Activated CD4-positive, alpha-beta memory T cell treated with anti-CD3 and anti-CD28 coated beads for 36 hours (primary cell): Measurements from ENCODE around the gene KCNQ4. TPM values are rescaled to one million over a fixed set of nuclear protein-coding genes. Genes with fewer than 3 reads are reported as not detected.
A peak's percentile ranks its signal among the peaks of the same experiment; 100 is the strongest.

Source experiments
- CTCF ChIA-PET: fragments of 350-600 bp; sonication (Branson Sonifier 250); formaldehyde crosslinking; loops from one replicate; lab custom pipeline; 2021; ENCODE audit warnings: antibody characterized with exemption, inconsistent platforms; lab: Charles Lee
- POLR2A ChIA-PET: fragments of 350-600 bp; sonication (Branson Sonifier 250); formaldehyde crosslinking; loops from one replicate; lab custom pipeline; 2021; ENCODE audit warnings: antibody characterized with exemption; lab: Charles Lee
- DNase-seq: peaks from one replicate; pipeline ENCODE4 v3.0.0-alpha.2; 2020
- H3K27ac Mint-ChIP-seq: one replicate; pipeline ENCODE4 v1.8.0; 2021; ENCODE audit warnings: mixed read lengths
- H3K27me3 Mint-ChIP-seq: one replicate; pipeline ENCODE4 v1.8.0; 2021; ENCODE audit warnings: mixed read lengths
- H3K36me3 Mint-ChIP-seq: one replicate; pipeline ENCODE4 v1.8.0; 2021; ENCODE audit warnings: mixed read lengths
- H3K4me1 Mint-ChIP-seq: one replicate; pipeline ENCODE4 v1.8.0; 2021; ENCODE audit warnings: low read depth, mixed read lengths
- H3K4me3 Mint-ChIP-seq: one replicate; pipeline ENCODE4 v1.8.0; 2021; ENCODE audit warnings: mild to moderate bottlenecking, mixed read lengths
- H3K9me3 Mint-ChIP-seq: one replicate; pipeline ENCODE4 v1.8.0; 2021; ENCODE audit warnings: mixed read lengths
- intact Hi-C: fragments of 100-400 bp; cut with micrococcal nuclease; formaldehyde crosslinking; loops from one replicate; pipeline ENCODE4 v1.15.1; 2023
- total RNA-seq, 2 experiments: library from RNA; stranded (reverse); gene quantifications; one replicate each; pipeline ENCODE4 v1.2.3, GENCODE V29; 2021

The KCNQ4 gene
- total RNA-seq, 2 experiments from 2014 or later, result 0.45 to 0.53 TPM

- H3K27me3 Mint-ChIP-seq, result no peaks in the 10 kb centered on the region
- CTCF ChIA-PET, result interaction anchor here (1.3 to 9.1 kb wide), 2 partner anchors 182 to 184 kb away, joined by 3 to 123 read pairs; no protein-coding TSS in a partner anchor
- no peak overlapping the region for H3K4me3 Mint-ChIP-seq
- no peak overlapping the region for H3K27ac Mint-ChIP-seq
- H3K36me3 Mint-ChIP-seq, result peaks cover 45% of the 10 kb centered on the region
- DNase-seq, result no peak
- intact Hi-C loops, result no loop called here
- no peaks in the 10 kb centered on the region for H3K9me3 Mint-ChIP-seq
- POLR2A ChIA-PET, result no interaction called here
- peaks cover 18% of the 10 kb centered on the region for H3K4me1 Mint-ChIP-seq
These were observed 15.2 kb upstream of the KCNQ4 start for GRCh38 chr1:40768146-40768990.

DNA sequence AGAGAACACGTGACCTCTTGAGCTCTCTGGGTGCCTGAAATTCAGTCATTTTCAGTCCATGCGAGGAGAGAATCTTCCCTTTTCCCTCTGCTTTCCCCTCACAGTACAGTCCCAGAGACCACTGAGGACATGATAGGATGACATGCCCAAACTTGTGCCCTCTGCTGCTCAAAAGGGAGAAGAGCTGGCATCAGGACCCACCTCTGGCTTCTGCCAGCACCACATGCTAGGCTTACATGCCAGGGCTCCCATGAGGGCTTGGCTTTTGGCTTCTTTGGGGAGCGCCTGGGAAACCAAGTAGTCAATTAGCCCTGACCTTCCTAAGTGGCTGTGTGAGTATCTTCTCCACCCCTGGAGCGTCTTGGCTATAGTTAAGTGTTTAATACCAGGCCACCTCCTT is 13.8 kb upstream of the KCNQ4 start:
- DNase-seq, result no peak
- CTCF ChIA-PET, result interaction anchor here (0.9 to 9.1 kb wide), 3 partner anchors 78 to 181 kb away, joined by 4 to 179 read pairs (median 123); no protein-coding TSS in a partner anchor
- H3K4me1 Mint-ChIP-seq, result peaks cover 4% of the 10 kb centered on the region
- POLR2A ChIA-PET, result no interaction called here
- no peaks in the 10 kb centered on the region for H3K27me3 Mint-ChIP-seq
- H3K36me3 Mint-ChIP-seq, result peaks cover 35% of the 10 kb centered on the region
- H3K4me3 Mint-ChIP-seq, result no peak overlapping the region
- H3K27ac Mint-ChIP-seq, result no peak overlapping the region
- H3K9me3 Mint-ChIP-seq, result no peaks in the 10 kb centered on the region
- intact Hi-C loops, result loop anchor here (5.0 kb wide), 1 partner anchor 158 kb away; no protein-coding TSS in a partner anchor

DNA sequence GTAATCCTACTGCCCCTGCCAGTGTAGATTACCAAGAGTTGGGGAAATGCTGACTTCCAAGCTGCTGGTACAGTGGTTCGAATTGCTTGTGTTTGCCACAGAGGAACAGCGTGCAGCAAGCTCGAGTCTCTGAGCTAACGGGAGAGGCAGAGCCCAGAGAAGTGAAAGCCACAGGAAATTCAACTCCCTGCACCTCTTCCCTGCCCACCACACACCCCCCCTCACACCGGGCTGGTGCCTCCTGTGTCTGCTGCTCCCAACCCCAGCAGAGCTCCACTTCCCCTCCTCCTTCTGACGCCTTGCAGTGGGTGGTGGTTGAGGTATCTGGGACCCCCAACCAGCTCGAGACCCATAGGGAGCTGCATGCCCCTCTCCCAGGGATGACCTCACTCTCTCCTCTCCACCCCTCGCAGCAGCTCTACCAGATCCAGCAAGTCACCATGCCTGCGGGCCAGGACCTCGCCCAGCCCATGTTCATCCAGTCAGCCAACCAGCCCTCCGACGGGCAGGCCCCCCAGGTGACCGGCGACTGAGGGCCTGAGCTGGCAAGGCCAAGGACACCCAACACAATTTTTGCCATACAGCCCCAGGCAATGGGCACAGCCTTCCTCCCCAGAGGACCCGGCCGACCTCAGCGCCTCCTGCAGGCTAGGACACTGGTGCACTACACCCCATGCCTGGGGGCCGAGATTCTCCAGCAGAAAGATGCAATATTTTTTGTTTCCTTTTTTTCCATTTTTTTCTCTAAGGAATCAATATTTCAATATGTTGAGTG is 13.1 kb upstream of the KCNQ4 start:
- H3K36me3 Mint-ChIP-seq, result peaks cover 31% of the 10 kb centered on the region
- no peak overlapping the region for H3K27ac Mint-ChIP-seq
- no peak for DNase-seq
- ChIA-PET POLR2A (no interaction called here), CTCF (interaction anchor here (0.9 to 9.1 kb wide), 3 partner anchors 77 to 180 kb away, joined by 4 to 179 read pairs (median 123); no protein-coding TSS in a partner anchor)
- intact Hi-C loops, result loop anchor here (5.0 kb wide), 1 partner anchor 158 kb away; no protein-coding TSS in a partner anchor
- H3K4me1 Mint-ChIP-seq, result no peaks in the 10 kb centered on the region
- no peaks in the 10 kb centered on the region for H3K27me3 Mint-ChIP-seq
- no peaks in the 10 kb centered on the region for H3K9me3 Mint-ChIP-seq
- no peak overlapping the region for H3K4me3 Mint-ChIP-seq

GRCh38 chr1:40772146-40772955 is 11.2 kb upstream of the KCNQ4 start:
- Mint-ChIP-seq H3K4me1 (no peaks in the 10 kb centered on the region), H3K27me3 (no peaks in the 10 kb centered on the region), H3K36me3 (peaks cover 33% of the 10 kb centered on the region), H3K4me3 (no peak overlapping the region), H3K9me3 (no peaks in the 10 kb centered on the region), H3K27ac (no peak overlapping the region)
- intact Hi-C loops, result loop anchor here (5.0 kb wide), 1 partner anchor 160 kb away; no protein-coding TSS in a partner anchor
- ChIA-PET POLR2A (interaction anchor here (0.7 kb wide), 1 partner anchor 103 kb away, joined by 3 read pairs; no protein-coding TSS in a partner anchor), CTCF (interaction anchor here (0.7 to 9.1 kb wide), 21 partner anchors 8 to 183 kb away, joined by 3 to 179 read pairs (median 4); partner anchors contain the start of genes NFYC and RIMS3)
- no peak for DNase-seq

DNA sequence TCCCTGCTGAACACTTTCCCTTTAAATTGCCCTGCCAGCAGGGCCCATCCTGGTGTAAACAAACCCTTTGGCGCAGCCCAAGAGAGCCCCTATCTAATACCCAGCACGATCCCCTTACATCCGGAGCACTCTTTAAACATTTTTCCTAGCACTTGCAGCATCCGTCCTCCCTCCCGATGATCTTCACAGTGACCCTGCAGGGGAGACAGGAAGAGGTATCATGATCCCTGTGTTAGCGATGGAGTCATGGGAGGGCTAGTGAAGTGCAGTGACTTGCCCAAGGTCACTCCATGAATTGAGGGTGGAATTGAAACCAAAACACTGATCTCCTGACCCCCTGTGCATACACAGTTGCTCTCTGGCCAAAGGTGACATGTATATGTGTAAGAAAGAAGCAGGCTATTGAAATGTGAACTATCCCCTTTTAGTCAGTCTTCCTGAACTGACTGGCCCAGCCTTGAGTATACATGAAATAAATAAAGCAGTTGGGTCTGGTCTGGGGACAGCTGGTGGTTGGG is 9.8 kb upstream of the KCNQ4 start:
- ChIA-PET CTCF (interaction anchor here (0.5 to 9.1 kb wide), 47 partner anchors 9 to 644 kb away, joined by 3 to 179 read pairs (median 5); partner anchors contain the start of genes CITED4 and NFYC), POLR2A (interaction anchor here (0.6 to 1.2 kb wide), 2 partner anchors 9 to 176 kb away, joined by 3 to 6 read pairs; no protein-coding TSS in a partner anchor)
- Mint-ChIP-seq H3K4me1 (no peaks in the 10 kb centered on the region), H3K27ac (no peak overlapping the region), H3K4me3 (no peak overlapping the region), H3K9me3 (no peaks in the 10 kb centered on the region), H3K36me3 (peaks cover 27% of the 10 kb centered on the region), H3K27me3 (no peaks in the 10 kb centered on the region)
- intact Hi-C loops, result loop anchor here (1.0 to 5.0 kb wide), 3 partner anchors 76 to 178 kb away; no protein-coding TSS in a partner anchor
- DNase-seq, result no peak

- peaks cover 24% of the 10 kb centered on the region for H3K36me3 Mint-ChIP-seq
- peak; percentile 74 for DNase-seq
- CTCF ChIA-PET, result interaction anchor here (0.5 to 9.1 kb wide), 53 partner anchors 9 to 1484 kb away, joined by 3 to 179 read pairs (median 5); partner anchors contain the start of genes CITED4 and NFYC
- H3K9me3 Mint-ChIP-seq, result no peaks in the 10 kb centered on the region
- H3K27me3 Mint-ChIP-seq, result no peaks in the 10 kb centered on the region
- H3K27ac Mint-ChIP-seq, result no peak overlapping the region
- POLR2A ChIA-PET, result interaction anchor here (0.6 to 1.2 kb wide), 3 partner anchors 10 to 1447 kb away, joined by 3 to 6 read pairs (median 3); no protein-coding TSS in a partner anchor
- H3K4me1 Mint-ChIP-seq, result no peaks in the 10 kb centered on the region
- H3K4me3 Mint-ChIP-seq, result no peak overlapping the region
- intact Hi-C loops, result loop anchor here (1.0 to 5.0 kb wide), 3 partner anchors 76 to 178 kb away; no protein-coding TSS in a partner anchor
These were observed 9.2 kb upstream of the KCNQ4 start for GRCh38 chr1:40774266-40774998.

DNA sequence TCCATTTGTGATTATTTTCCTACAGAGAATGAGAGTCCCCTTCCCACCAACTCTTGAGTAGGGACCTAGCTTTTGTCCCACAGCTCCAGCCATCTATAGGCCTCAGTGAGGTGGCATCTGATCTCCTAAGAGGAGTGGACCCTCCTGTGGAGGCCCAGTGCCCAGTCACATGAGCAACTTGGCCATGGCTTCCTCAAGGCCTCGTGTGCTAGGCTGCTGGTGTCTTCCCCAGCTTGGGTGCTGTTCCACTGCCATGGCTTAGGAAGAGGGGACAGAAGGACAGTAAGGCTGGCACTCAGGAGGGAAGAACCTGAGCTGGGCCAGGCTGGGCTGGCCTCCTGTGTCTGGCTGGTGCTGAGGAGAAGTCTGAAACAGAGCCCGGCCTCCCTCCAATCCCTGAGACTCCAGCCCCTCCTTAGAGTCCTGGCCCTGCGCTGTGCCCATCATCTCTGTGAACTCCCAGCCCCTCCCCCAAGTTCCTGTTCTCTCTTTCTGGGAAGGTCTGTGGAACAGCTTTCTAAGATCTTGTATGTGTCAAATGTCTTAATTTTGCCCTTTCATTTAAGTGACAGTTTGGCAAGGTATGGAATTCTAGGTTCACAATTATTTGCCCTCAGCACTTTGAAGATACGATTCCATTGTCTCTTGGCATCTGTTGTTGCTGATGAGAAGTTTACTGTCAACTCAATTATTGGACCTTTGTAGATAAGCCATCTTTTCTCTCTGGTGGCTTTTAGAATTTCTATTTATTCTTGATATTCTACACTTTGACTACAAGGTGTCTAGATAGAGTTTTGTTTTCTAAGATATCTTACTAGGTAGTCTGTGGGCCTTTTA is 7.1 kb upstream of the KCNQ4 start:
- ChIA-PET CTCF (interaction anchor here (1.0 to 9.1 kb wide), 7 partner anchors 10 to 174 kb away, joined by 3 to 179 read pairs (median 6); no protein-coding TSS in a partner anchor), POLR2A (interaction anchor here (0.5 kb wide), 1 partner anchor 75 kb away, joined by 3 read pairs; no protein-coding TSS in a partner anchor)
- Mint-ChIP-seq H3K9me3 (no peaks in the 10 kb centered on the region), H3K4me3 (no peak overlapping the region), H3K27ac (no peak overlapping the region), H3K27me3 (peaks cover 2% of the 10 kb centered on the region), H3K4me1 (no peaks in the 10 kb centered on the region), H3K36me3 (peaks cover 16% of the 10 kb centered on the region)
- intact Hi-C loops, result no loop called here
- no peak for DNase-seq

GRCh38 chr1:40777224-40777970 is 6.2 kb upstream of the KCNQ4 start:
- ChIA-PET POLR2A (no interaction called here), CTCF (interaction anchor here (1.2 to 9.1 kb wide), 4 partner anchors 11 to 173 kb away, joined by 3 to 179 read pairs (median 63); no protein-coding TSS in a partner anchor)
- Mint-ChIP-seq H3K9me3 (no peaks in the 10 kb centered on the region), H3K4me1 (no peaks in the 10 kb centered on the region), H3K36me3 (peaks cover 16% of the 10 kb centered on the region), H3K27ac (no peak overlapping the region), H3K4me3 (no peak overlapping the region), H3K27me3 (peaks cover 6% of the 10 kb centered on the region)
- intact Hi-C loops, result no loop called here
- no peak for DNase-seq
